Amygdala (tissue), 56 donors: ENCODE data around the gene RTP5.
"Not testable (repeated sequence)": the region's sequence is repeated elsewhere in the genome, so short reads cannot be mapped to it uniquely, and the experiment has no call there.

Source experiments
- DNase-seq, 56 donors: peaks; one replicate each; lab custom pipeline; 2025; lab: John Stamatoyannopoulos, UW

Gene RTP5

DNA sequence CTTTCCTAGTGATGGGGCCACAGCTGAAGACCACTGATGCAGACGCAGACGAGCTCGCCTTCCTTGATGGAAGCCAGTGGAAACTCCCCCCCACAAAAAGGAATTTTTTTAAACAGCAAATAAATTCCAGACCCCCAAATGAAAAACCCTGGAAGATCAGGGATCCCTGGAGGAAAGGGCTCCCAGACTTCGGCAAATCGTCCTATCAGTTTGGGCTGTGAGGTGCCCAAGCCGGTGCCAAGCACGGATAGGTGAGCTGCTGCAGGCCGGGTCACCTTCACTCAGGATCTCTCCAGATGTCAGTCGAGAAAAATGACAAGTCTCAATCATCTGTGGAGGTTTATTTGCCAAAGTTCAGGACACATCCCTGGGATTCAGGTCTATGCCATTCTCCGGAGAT lies 42.0 kb downstream of the RTP5 start:
- DNase-seq: no peak

DNA sequence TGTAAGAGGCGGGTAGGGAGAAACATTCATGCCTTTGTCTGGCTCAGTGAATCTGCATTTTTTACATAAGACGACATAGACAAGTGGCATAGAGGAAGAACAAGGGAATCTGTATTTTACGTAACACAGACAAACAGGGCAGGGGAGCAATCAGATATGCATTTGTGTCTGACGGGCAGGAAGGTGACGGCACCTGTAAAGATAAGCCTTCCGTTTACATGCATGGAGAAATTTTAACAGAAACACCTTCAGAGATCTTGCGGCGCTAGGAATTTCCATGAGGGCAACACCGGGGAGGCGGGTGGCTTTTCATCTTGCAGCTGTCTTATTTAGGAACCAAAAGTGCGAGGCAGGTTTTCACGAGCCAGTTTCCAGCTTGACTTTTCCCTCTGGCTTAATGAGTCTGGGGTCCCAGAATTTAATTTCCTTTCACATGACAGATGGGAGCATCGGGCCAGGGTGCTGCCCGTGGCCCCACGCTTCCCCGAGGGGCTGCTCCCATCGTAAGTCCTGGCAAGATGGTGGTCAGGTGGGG lies 42.6 kb downstream of the RTP5 start:
- no peak for DNase-seq

DNA sequence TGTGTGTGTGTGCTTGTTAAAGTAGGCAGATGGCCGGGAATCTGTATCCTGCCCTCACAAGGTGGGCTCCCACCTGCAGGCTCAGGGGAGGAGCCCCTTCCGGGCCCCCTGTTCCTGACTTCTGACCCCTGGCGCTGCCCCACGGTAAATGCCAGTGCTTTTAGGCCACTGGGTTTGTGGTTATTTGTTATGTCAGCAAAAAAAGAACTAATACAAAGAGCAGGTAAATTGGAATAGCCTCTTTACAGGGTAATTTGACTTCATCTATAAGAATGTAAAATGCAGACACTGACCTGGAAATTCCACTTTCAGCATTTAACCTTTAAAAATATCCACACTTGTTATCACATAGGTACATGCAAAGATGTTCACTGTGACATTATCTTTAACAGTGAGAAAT lies 44.2 kb downstream of the RTP5 start:
- no peak for DNase-seq

DNA sequence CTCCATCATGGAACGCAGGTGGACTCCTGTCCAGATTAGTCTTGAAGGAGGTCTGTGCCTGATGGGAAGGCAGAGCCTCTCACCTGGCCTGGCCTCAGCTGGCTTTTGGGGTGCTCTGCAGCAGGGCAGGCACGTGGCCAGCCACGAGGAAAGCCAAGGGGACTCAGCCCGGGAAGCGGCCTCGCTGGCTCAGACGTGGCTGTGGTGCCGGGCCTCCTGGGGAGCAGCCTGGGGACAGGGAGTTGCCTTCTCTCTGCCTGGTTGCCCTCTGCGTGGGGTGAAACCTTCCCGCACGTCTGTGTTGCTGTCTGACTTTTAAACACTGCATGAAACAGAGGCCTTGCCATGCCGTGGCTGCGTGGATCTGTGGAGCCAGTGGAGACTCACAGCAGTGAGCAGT lies 45.0 kb downstream of the RTP5 start:
- no peak for DNase-seq

DNA sequence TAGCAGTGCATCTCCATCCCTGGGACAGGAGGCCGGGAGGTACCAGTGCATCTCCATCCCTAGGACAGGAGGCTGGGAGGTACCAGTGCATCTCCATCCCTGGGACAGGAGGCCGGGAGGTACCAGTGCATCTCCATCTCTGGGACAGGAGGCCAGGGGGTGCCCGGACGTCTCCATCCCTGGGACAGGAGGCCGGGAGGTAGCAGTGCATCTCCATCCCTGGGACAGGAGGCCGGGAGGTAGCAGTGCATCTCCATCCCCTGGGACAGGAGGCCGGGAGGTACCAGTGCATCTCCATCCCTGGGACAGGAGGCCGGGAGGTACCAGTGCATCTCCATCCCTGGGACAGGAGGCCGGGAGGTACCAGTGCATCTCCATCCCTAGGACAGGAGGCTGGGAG lies 52.1 kb downstream of the RTP5 start:
- DNase-seq: not testable (repeated sequence)

DNA sequence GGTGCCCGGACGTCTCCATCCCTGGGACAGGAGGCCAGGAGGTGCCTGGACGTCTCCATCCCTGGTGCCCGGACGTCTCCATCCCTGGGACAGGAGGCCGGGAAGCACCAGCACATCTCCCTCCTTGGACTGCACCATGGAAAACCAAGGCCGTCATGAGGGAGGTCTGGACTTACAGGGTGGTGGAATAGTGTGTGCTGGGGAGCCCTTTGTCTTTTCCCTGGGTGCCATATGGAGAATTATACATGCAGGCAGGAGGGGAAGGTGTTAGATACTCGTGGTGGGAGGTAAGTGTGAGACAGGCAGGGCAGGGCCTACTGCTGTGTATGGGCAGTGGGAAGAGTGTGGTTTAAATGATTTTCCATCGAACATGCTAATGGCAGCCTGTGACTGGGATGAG lies 52.9 kb downstream of the RTP5 start:
- no peak for DNase-seq

DNA sequence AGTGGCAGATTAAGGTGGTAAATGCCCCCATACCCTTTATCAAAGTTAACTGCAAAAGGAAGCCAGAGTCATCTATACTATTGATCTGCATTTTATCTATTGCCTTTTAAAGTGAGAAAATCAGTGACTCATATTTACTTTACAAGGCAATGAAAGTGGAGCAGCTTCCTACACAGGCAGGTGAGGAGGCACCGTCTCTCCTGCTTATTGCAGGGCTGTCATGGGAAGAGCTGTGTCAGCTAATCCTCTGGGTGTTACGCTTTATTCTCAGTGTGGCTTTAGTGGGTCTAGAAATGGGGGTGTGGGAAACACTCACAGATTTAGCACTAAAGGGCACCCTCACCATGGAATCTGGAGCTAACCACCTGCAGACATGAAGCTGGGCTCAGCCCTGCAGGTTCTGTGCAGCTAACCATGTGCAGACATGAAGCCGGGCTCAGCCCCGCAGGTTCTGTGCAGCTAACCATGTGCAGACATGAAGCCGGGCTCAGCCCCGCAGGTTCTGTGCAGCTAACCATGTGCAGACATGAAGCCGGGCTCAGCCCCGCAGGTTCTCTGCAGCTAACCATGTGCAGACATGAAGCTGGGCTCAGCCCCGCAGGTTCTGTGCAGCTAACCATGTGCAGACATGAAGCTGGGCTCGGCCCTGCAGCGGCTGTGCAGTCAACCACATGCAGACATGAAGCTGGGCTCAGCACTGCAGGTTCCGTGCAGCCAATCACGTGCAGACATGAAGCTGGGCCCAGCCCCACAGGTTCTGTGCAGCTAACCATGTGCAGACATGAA lies 53.5 kb downstream of the RTP5 start:
- not testable (repeated sequence) for DNase-seq
